DND-41 (cell line): ENCODE data around the gene ZNF333.

Source experiments
- ATAC-seq: fragments of 200-7000 bp; cut with Tn5 transposase; 3 replicates; pipeline ENCODE4 v1.9.1; 2021; ENCODE audit warnings: low read depth; ENCODE audit not compliant: insufficient read depth
- DNase-seq: peaks from one replicate; pipeline ENCODE4 v3.0.0-alpha.2; 2020
- H2AFZ ChIP-seq: 2 replicates; pipeline ENCODE4 v1.6.0; 2012; ENCODE audit warnings: low read depth, low read length
- H3K27ac ChIP-seq: 2 replicates; pipeline ENCODE4 v1.5.1; 2012; ENCODE audit warnings: low read length, inconsistent platforms
- H3K27me3 ChIP-seq: fragments of 200-600 bp; sonication (generic); 2 replicates; pipeline ENCODE4 v1.6.0; 2012; ENCODE audit warnings: low read length, mild to moderate bottlenecking, inconsistent platforms; ENCODE audit not compliant: insufficient read depth, poor library complexity
- H3K36me3 ChIP-seq: 2 replicates; pipeline ENCODE4 v1.5.1; 2012; ENCODE audit warnings: low read length, inconsistent platforms; ENCODE audit not compliant: insufficient read depth
- H3K4me1 ChIP-seq: 2 replicates; pipeline ENCODE4 v1.5.1; 2012; ENCODE audit warnings: mild to moderate bottlenecking, low read length; ENCODE audit not compliant: insufficient read depth
- H3K4me2 ChIP-seq: 2 replicates; pipeline ENCODE4 v1.6.0; 2012; ENCODE audit warnings: mild to moderate bottlenecking, moderate library complexity, low read length, inconsistent platforms; ENCODE audit not compliant: insufficient read depth
- H3K4me3 ChIP-seq, 2 experiments: fragments of 200-600 bp in 1 of 2; shearing (Covaris generic) in 1 of 2; 2 replicates each; pipeline ENCODE4 v1.5.1; 2012 to 2016; ENCODE audit warnings: inconsistent platforms in 2 of 2, low read length in 2 of 2, mild to moderate bottlenecking in 2 of 2, low read depth in 1 of 2, moderate library complexity in 1 of 2
- H3K79me2 ChIP-seq: 2 replicates; pipeline ENCODE4 v1.6.0; 2012; ENCODE audit warnings: low read length, inconsistent platforms; ENCODE audit not compliant: insufficient read depth
- H3K9ac ChIP-seq: 2 replicates; pipeline ENCODE4 v1.6.0; 2012; ENCODE audit warnings: low read depth, mild to moderate bottlenecking, inconsistent platforms, low read length, moderate library complexity
- H3K9me3 ChIP-seq: 2 replicates; pipeline ENCODE4 v1.5.1; 2012; ENCODE audit warnings: low read length, moderate library complexity, mild to moderate bottlenecking, inconsistent platforms; ENCODE audit not compliant: insufficient read depth, severe bottlenecking
- H4K20me1 ChIP-seq: 2 replicates; pipeline ENCODE4 v1.6.0; 2012; ENCODE audit warnings: low read length; ENCODE audit not compliant: insufficient read depth
- EZH2 ChIP-seq: IDR thresholded peaks from 3 replicates; pipeline ENCODE4 v1.6.1; 2012; ENCODE audit warnings: borderline replicate concordance, low read depth, mild to moderate bottlenecking, moderate library complexity, low read length, inconsistent platforms; ENCODE audit not compliant: severe bottlenecking
- TF ChIP-seq, protein P1 (sequence below): IDR thresholded peaks from 2 replicates; pipeline ENCODE4 v1.5.1; 2012; ENCODE audit warnings: borderline replicate concordance, low read length, moderate library complexity, mild to moderate bottlenecking; ENCODE audit not compliant: poor library complexity, severe bottlenecking; ENCODE audit errors: extremely low read depth

ZNF333 gene

GRCh38 chr19:14719162-14719561, 29.3 kb downstream of the ZNF333 start:
- H3K79me2 ChIP-seq, result no peaks in the 10 kb centered on the region

DNA sequence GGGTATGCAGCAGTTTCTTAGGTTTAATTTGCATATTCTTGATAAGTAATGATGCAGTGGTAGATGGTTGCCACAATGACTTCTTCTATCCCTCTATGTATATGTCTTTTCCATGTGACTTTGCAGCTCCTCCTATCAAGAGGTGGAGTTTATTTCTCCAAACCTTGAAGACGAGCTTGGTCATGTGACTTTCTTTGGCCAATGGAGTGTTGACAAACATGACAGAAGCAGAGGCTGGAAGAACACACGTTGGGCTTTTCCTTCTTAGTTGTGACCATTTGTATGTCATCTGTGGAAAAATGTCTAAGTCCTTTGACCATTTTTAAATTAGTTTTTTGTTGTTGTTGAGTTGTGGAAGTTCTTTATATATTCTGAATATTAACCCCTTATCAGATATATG, 32.3 kb downstream of the ZNF333 start:
- Histone ChIP-seq H3K79me2 (no peaks in the 10 kb centered on the region), H4K20me1 (no peaks in the 10 kb centered on the region), H3K4me2 (no peak overlapping the region), H2AFZ (no peak overlapping the region), H3K36me3 (peaks cover 26% of the 10 kb centered on the region), H3K27ac (no peak overlapping the region), H3K27me3 (no peaks in the 10 kb centered on the region), H3K4me3 (no peak overlapping the region), H3K9me3 (peaks cover 34% of the 10 kb centered on the region), H3K4me1 (no peaks in the 10 kb centered on the region), H3K9ac (no peak overlapping the region)
- TF ChIP-seq EZH2, result no peak
- TF ChIP-seq, protein P1, sequence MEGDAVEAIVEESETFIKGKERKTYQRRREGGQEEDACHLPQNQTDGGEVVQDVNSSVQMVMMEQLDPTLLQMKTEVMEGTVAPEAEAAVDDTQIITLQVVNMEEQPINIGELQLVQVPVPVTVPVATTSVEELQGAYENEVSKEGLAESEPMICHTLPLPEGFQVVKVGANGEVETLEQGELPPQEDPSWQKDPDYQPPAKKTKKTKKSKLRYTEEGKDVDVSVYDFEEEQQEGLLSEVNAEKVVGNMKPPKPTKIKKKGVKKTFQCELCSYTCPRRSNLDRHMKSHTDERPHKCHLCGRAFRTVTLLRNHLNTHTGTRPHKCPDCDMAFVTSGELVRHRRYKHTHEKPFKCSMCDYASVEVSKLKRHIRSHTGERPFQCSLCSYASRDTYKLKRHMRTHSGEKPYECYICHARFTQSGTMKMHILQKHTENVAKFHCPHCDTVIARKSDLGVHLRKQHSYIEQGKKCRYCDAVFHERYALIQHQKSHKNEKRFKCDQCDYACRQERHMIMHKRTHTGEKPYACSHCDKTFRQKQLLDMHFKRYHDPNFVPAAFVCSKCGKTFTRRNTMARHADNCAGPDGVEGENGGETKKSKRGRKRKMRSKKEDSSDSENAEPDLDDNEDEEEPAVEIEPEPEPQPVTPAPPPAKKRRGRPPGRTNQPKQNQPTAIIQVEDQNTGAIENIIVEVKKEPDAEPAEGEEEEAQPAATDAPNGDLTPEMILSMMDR, result no peak
- no peak for DNase-seq
- no peak for ATAC-seq

More at GRCh38 chr19:14719162-14719561, 29.3 kb downstream of the ZNF333 start:
- Histone ChIP-seq H3K4me3 (no peak overlapping the region), H4K20me1 (no peaks in the 10 kb centered on the region), H3K9ac (no peak overlapping the region), H2AFZ (no peak overlapping the region), H3K9me3 (peaks cover 40% of the 10 kb centered on the region), H3K4me2 (no peak overlapping the region), H3K27me3 (no peaks in the 10 kb centered on the region), H3K4me1 (no peaks in the 10 kb centered on the region), H3K36me3 (peaks cover 55% of the 10 kb centered on the region), H3K27ac (no peak overlapping the region)
- no peak for DNase-seq
- TF ChIP-seq, protein P1, result no peak
- TF ChIP-seq EZH2, result no peak
- no peak for ATAC-seq

DNA sequence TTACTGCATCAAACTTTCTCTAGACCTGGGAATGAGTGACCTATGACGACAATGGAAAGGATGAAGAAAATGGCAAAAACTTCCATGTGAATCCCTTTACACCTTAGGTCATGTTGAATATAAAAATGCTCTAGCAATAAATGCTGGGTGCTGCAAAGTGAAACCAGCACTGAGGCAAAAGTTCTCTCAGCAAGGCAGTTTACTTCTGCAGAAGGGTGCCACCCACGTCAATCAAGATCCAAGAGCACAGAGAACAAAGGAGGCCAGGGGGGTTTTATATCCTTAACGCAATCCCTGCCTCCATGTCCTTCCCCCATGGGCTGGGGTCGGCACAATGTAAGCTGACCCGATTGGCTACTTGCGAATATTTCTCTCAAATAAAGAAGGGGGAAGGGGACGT, 38.7 kb downstream of the ZNF333 start:
- Histone ChIP-seq H3K4me1 (no peaks in the 10 kb centered on the region), H4K20me1 (no peaks in the 10 kb centered on the region), H3K9me3 (peaks cover 17% of the 10 kb centered on the region), H3K27ac (no peak overlapping the region), H2AFZ (no peak overlapping the region), H3K4me2 (no peak overlapping the region), H3K27me3 (no peaks in the 10 kb centered on the region), H3K4me3 (no peak overlapping the region), H3K79me2 (no peaks in the 10 kb centered on the region), H3K36me3 (no peaks in the 10 kb centered on the region), H3K9ac (no peak overlapping the region)
- TF ChIP-seq, protein P1, result no peak
- TF ChIP-seq EZH2, result no peak
- DNase-seq, result no peak
- ATAC-seq, result no peak

DNA sequence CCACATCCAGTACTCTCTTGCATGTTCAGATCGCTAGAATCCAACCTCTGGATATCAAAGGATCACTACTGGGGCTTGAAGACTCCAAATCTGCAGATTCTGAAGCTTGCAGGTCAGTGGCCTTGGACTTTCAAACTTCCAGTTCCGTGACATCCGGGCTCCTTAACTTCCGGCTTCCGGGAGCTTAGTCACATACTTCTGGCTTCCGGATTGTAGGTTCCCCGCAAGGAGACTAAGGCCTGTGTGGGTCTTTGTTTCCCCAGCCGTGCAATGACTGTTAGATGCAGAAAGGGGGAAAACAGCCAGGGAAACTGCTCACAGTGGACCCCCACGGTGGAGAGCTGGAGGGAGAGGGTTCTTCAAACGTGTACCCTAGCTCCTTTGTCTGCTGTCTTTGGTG, 41.4 kb downstream of the ZNF333 start:
- DNase-seq (no peak), ATAC-seq (no peak)
- no peaks in the 10 kb centered on the region for H3K79me2 ChIP-seq
- no peak overlapping the region for H3K4me3 ChIP-seq
- H3K27me3 ChIP-seq, result no peaks in the 10 kb centered on the region
- peaks cover 17% of the 10 kb centered on the region for H3K9me3 ChIP-seq
- H3K36me3 ChIP-seq, result no peaks in the 10 kb centered on the region
- no peak overlapping the region for H3K4me2 ChIP-seq
- no peaks in the 10 kb centered on the region for H4K20me1 ChIP-seq
- no peak overlapping the region for H3K9ac ChIP-seq
- TF ChIP-seq, protein P1, result no peak
- no peak for TF ChIP-seq EZH2
- no peaks in the 10 kb centered on the region for H3K4me1 ChIP-seq
- no peak overlapping the region for H3K27ac ChIP-seq
- H2AFZ ChIP-seq, result no peak overlapping the region
